NK-92 (cell line): ENCODE data around the gene UBB.

Experiments
- DNase-seq: peaks from one replicate; lab custom pipeline; 2025; ENCODE audit not compliant: unreplicated experiment; lab: John Stamatoyannopoulos, UW

UBB gene

GRCh38 chr17:16417399-16417798, 36.5 kb downstream of the UBB start:
- no peak for DNase-seq

DNA sequence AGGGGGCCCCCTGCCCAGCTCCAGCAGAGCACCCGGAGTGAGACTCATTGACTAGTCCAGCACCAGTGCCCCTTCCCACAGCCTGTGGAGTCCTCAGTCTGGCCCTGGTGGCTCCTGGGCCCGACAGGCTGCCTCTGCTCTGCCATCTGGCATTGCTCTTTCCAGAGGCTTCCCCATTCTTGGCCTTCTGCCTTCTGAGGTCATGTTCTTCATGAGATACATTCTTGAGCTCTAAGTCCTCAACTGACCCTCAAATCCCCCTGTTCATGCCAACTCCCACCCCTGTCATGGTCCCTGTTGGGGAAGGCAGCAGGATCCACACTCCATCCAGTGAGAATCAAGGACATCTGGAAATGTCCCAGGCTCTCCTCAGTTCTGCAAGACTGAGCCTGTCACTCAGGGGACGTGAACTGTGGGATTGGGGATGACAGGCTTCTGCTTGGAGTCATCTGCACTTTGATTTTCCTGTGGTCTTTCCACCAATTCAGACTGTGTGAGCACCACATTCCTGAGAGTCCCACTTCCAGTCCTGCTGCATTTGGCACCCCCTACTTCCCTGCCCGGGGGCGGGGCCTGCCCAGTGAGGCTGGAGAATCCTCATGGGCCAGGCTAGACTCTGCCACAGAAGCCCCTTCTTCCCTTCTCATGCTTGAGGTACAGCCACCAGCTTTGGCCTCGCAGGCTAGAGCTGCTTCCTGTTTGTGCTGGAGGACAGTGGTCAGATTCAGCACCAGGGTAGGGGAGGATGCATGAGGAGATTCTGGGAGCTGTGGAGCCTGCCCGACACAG, 37.2 kb downstream of the UBB start:
- DNase-seq = no peak

DNA sequence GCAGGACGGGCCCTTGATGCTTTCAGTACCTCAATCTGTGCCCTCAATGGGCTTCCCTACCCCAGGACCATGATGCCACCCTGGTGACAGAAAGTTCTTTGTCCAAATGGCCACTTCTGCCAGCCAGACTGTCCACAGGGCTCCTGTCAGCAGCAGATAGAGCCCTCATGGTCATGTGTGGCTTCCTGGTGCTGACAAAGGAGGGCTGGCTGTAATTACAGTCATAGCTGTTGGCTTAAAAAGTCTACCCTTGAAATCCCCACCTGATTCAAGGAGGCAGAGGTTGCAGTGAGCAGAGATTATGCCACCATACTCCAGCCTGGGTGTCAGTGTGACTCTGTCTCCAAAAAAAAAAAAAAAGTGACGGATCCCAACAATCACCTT, 37.8 kb downstream of the UBB start:
- no peak for DNase-seq

GRCh38 chr17:16419074-16419928, 38.4 kb downstream of the UBB start:
- no peak for DNase-seq

DNA sequence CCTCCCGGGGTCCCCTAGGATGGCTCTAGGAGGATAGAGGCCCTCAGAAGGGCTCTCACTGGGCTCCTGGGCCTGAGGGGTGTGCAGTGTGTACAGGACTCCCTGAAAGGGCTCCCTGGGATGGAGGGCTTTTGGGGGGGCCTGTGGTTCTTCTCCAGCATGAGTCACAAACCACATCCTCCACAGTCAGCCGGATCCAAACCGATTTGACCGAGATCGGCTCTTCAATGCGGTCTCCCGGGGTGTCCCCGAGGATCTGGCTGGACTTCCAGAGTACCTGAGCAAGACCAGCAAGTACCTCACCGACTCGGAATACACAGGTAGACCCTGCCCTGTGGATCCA, 39.0 kb downstream of the UBB start:
- no peak for DNase-seq

- no peak for DNase-seq
Measured at GRCh38 chr17:16422416-16422815, 41.5 kb downstream of the UBB start.

GRCh38 chr17:16423226-16423872, 42.5 kb downstream of the UBB start:
- no peak for DNase-seq

DNA sequence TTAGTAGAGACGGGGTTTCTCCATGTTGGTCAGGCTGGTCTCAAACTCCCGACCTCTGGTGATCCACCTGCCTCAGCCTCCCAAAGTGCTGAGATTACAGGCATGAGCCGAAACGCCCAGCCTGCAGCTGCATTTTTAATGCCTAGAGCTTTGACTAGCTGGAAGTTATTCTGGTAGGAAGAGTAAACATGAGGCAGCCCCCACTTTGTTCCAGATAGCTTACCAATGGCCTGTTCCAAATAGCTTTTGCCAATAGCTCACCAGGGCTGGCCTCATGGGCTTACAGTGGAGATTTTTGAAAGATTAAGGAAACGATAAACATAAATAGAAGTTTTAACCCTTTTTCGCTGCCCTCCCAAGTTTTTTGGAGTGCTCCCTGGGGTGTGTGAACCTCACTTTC, 44.3 kb downstream of the UBB start:
- DNase-seq = no peak

DNA sequence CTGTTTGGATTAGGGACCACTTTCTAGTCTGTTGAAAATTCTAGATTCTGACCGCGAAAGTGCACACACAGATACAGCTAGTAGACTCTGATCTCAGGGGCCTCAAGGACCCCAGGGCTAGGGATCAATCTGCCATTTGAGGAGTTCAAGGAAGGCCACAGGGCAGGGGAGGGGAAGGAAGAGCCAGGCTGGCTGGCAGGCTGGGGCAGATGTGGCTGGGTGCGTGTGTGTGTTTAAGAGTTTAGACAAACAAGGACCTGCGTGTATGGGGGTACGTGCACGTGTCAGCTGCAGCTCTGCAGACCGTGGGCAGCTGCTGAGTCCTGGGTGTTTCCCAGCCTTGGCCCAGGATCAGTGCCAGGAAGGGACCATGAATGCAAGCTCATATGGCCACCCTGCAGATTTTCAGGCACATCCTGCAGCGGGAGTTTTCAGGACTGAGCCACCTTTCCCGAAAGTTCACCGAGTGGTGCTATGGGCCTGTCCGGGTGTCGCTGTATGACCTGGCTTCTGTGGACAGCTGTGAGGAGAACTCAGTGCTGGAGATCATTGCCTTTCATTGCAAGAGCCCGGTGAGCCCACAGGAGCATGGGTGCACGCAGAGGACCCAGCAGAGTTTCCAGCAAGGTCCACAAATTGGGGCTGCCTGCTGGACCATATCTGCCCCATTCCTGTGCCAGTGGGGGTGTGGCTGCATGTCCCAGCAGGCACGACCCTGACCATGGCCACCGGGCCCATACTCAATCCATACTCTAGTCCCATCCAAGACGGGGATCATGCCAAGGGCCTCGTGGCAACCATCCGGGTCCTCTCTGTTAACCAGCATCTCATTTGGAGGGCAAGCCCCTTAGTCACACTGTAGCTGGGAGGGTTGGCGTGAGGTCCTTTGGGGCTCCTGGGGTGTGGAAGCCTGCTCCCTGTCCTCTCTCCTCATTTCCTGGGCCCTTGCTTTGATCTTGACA, 45.1 kb downstream of the UBB start:
- DNase-seq = no peak

DNA sequence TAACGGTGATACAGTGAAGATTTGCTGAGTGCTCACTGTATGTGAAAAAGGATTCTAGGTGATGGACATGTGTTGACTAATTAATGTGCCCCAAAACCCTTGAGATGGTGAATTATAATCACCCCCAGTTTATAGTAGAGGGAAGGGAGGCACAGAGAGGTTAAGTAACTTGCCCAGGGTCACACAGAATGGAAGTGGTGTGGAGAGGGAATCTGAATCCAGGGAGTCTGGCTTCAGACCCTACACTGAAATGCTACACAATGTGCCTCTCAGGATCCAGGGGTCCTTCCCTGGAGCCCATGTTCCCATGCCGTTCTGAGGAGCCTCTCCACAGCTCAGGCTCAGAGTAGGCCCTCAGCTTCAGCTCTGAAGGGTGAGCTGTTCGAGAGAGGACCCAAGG, 46.1 kb downstream of the UBB start:
- no peak for DNase-seq

DNA sequence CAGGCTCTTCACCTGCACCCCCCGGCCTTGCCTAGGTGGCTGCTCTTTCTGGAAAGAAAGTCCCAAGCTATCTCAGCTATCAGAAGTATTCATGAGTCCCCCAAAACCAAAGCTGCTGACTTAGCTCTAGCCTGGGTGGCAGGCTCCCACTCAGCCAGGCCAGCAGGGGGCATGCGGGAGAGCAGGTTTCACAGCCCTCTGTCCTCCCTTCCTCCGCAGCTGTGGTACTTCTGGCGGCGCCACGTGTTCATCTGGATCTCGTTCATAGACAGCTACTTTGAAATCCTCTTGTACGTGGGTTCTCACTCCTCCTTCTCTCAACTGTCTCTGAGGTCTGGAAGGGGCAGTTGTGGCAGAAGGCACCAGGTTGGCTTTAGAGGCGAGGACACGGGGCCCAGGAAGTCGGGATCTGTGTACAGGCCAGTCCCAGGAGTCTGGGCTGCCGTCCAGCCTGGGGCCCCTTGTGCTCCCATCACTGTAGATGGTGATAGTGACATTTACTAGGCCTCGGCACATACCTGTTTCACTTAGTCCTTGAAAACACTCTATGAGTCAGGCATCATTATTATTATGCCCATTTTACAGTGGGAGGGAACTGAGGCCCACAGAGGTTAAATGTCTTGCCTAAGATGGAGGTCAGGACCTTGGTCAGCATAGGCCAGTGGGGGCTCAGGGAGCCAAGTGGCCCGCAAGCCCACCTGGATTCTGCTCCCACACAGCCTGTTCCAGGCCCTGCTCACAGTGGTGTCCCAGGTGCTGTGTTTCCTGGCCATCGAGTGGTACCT, 47.4 kb downstream of the UBB start:
- DNase-seq = no peak

GRCh38 chr17:16429083-16429482, 48.2 kb downstream of the UBB start:
- DNase-seq = no peak

GRCh38 chr17:16430650-16431049, 49.8 kb downstream of the UBB start:
- no peak for DNase-seq

GRCh38 chr17:16432017-16432416, 51.1 kb downstream of the UBB start:
- no peak for DNase-seq
